ENCODE data around the gene FAM181B. TPM values are rescaled to one million over a fixed set of nuclear protein-coding genes. Genes with fewer than 3 reads are reported as not detected.

FAM181B gene
- total RNA-seq, 1 experiment from 2014 or later = 0.69 TPM

DNA sequence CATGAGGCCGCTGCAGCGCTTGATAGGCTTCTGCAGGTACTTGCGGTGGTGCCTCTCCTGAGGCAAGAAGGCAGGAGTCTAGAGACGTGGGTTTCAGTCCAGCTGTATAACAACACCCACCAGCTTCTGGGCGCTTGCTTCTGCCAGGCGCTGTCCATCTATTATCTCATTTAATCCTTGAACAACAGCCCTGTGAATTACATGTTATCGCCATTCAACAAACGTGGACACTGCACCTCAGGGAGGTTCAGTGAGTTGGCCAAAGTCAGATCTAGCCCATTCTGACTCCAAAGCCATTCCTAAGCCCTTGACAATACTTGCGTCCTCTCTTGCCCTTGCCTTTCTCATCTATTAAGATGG lies 436 bp upstream of the FAM181B start:
- peaks cover 44% of the 10 kb centered on the region for H3K27me3 ChIP-seq (ENCODE audit: control insufficient read depth, insufficient read depth, low read length)
- TF ChIP-seq TCF7L2 (IDR thresholded peaks at IDR 0.05; ENCODE audit: low read depth, low read length) = no peak
- TF ChIP-seq, protein P1, sequence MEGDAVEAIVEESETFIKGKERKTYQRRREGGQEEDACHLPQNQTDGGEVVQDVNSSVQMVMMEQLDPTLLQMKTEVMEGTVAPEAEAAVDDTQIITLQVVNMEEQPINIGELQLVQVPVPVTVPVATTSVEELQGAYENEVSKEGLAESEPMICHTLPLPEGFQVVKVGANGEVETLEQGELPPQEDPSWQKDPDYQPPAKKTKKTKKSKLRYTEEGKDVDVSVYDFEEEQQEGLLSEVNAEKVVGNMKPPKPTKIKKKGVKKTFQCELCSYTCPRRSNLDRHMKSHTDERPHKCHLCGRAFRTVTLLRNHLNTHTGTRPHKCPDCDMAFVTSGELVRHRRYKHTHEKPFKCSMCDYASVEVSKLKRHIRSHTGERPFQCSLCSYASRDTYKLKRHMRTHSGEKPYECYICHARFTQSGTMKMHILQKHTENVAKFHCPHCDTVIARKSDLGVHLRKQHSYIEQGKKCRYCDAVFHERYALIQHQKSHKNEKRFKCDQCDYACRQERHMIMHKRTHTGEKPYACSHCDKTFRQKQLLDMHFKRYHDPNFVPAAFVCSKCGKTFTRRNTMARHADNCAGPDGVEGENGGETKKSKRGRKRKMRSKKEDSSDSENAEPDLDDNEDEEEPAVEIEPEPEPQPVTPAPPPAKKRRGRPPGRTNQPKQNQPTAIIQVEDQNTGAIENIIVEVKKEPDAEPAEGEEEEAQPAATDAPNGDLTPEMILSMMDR (IDR thresholded peaks at IDR 0.05) = no peak
- TF ChIP-seq POLR2AphosphoS5 (IDR thresholded peaks at IDR 0.05; ENCODE audit: low read depth, low read length) = no peak
- no peak for TF ChIP-seq REST (IDR thresholded peaks at IDR 0.05; ENCODE audit: insufficient read depth in 1 of 2, low read depth in 2 of 2, low read length in 1 of 2)
- TF ChIP-seq SIN3A (IDR thresholded peaks at IDR 0.05; ENCODE audit: borderline replicate concordance, insufficient read depth, low read depth, low read length) = no peak
- H3K9me3 ChIP-seq (ENCODE audit: control insufficient read depth, insufficient read depth, low read depth, low read length) = no peaks in the 10 kb centered on the region
- CTCF ChIA-PET = interaction anchor here (0.6 kb wide), 2 partner anchors 32 to 167 kb away, joined by 3 to 5 read pairs; partner anchors contain the start of gene DDIAS
- no TSS peak for BruUV-seq (replicated peaks)
- in situ Hi-C loops (cut with HindIII; ENCODE audit: low pct_unique_long_range_greater_than_20kb, low sequenced_read_pairs) = no loop called here
- H3K27ac ChIP-seq (ENCODE audit: low read length) = no peak overlapping the region
- DNase-seq (ENCODE audit: low read depth, low spot score) (no peak), ATAC-seq (no peak)
- intact Hi-C loops (cut with micrococcal nuclease; ENCODE audit: unreplicated experiment) = no loop called here
- no peaks in the 10 kb centered on the region for H3K36me3 ChIP-seq (ENCODE audit: control insufficient read depth, insufficient read depth, low read length)
- POLR2A ChIA-PET = interaction anchor here (0.6 kb wide), 1 partner anchor 119 kb away, joined by 3 read pairs; no protein-coding TSS in a partner anchor
- H3K4me1 ChIP-seq (ENCODE audit: control insufficient read depth, insufficient read depth, low read length) = no peaks in the 10 kb centered on the region
- H3K4me3 ChIP-seq (ENCODE audit: low read depth in 2 of 2, low read length in 2 of 2) = peak overlapping the region; percentile 48 to 50

GRCh38 chr11:82732734-82733443 lies 775 bp downstream of the FAM181B start:
- H3K27ac ChIP-seq (ENCODE audit: low read length) = no peak overlapping the region
- intact Hi-C loops (cut with micrococcal nuclease; ENCODE audit: unreplicated experiment) (no loop called here), in situ Hi-C loops (cut with HindIII; ENCODE audit: low pct_unique_long_range_greater_than_20kb, low sequenced_read_pairs) (no loop called here)
- DNase-seq (ENCODE audit: low read depth, low spot score) = no peak
- BruUV-seq (replicated peaks) = no TSS peak
- peak; percentile 75 for ATAC-seq
- POLR2A ChIA-PET = no interaction called here
- H3K4me3 ChIP-seq (ENCODE audit: low read depth in 2 of 2, low read length in 2 of 2) = peak overlapping the region; percentile 48 to 50
- TF ChIP-seq REST (IDR thresholded peaks at IDR 0.05; ENCODE audit: insufficient read depth in 1 of 2, low read depth in 2 of 2, low read length in 1 of 2) = no peak
- TF ChIP-seq, protein P1 (IDR thresholded peaks at IDR 0.05) = no peak
- no peak for TF ChIP-seq TCF7L2 (IDR thresholded peaks at IDR 0.05; ENCODE audit: low read depth, low read length)
- no peak for TF ChIP-seq SIN3A (IDR thresholded peaks at IDR 0.05; ENCODE audit: borderline replicate concordance, insufficient read depth, low read depth, low read length)
- no peak for TF ChIP-seq POLR2AphosphoS5 (IDR thresholded peaks at IDR 0.05; ENCODE audit: low read depth, low read length)
- no peaks in the 10 kb centered on the region for H3K9me3 ChIP-seq (ENCODE audit: control insufficient read depth, insufficient read depth, low read depth, low read length)
- no peaks in the 10 kb centered on the region for H3K4me1 ChIP-seq (ENCODE audit: control insufficient read depth, insufficient read depth, low read length)
- H3K36me3 ChIP-seq (ENCODE audit: control insufficient read depth, insufficient read depth, low read length) = no peaks in the 10 kb centered on the region
- CTCF ChIA-PET = interaction anchor here (0.6 kb wide), 1 partner anchor 531 kb away, joined by 3 read pairs; no protein-coding TSS in a partner anchor
- H3K27me3 ChIP-seq (ENCODE audit: control insufficient read depth, insufficient read depth, low read length) = peaks cover 41% of the 10 kb centered on the region

Measured in Panc1 (cell line).